Eye (tissue), 1 donor: ENCODE data around the gene CEP55.

Experiments
- DNase-seq: peaks from one replicate; pipeline ENCODE4 v3.0.0-alpha.2; 2015

Gene CEP55

DNA sequence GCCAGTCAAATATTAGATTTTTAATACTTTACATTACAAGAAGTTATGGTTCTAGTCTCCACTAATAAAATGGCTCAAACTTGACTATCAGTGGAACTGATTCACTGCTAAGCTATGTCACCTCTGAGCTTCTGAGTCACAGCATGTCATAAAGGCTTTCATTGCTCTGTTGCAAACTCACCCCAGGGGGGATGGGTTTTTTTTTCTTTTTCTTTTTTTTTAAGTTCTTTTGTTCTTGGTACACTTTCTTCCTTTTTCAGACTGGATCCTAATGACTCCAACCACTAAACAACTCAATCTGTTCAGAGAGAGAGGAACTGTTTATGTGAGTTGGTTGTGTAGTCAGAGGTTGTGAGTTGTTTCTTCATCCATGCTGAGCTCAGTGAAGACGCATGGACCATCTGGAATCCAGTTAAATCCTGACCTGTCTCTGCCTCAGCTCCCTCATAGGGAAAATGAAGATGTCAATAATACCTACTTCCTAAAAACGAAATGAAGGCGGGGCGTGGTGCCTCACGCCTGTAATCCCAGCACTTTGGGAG, 25.2 kb upstream of the CEP55 start:
- no peak for DNase-seq

- no peak for DNase-seq
Observed at GRCh38 chr10:93473161-93473560, 23.3 kb upstream of the CEP55 start.

GRCh38 chr10:93473804-93474472, 22.5 kb upstream of the CEP55 start:
- no peak for DNase-seq

- DNase-seq = no peak
Observed at GRCh38 chr10:93475227-93475626, 21.2 kb upstream of the CEP55 start.

DNA sequence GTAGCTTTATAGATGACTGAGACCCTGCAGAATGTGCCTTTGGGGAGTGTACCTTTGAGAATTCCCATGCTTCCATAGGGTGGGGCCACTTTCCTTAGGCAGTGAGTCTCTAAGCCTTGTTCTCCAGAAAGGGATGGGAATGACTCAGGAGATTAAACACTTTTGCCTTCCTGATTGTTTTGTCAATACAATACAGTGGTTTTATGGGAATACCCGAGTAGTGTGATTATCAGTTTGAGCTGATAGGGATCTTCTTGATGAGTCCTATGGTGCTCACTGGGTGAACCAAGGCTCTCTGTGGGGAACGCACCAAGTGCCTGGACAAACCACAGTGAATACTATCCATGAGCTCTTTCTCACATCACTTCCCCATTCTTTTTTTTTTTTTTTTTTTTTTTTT, 20.5 kb upstream of the CEP55 start:
- DNase-seq = no peak

GRCh38 chr10:93476756-93477155, 19.7 kb upstream of the CEP55 start:
- DNase-seq = no peak

- DNase-seq = no peak
Observed at GRCh38 chr10:93478873-93479272, 17.5 kb upstream of the CEP55 start.

- no peak for DNase-seq
Observed at GRCh38 chr10:93481637-93482144, 14.7 kb upstream of the CEP55 start.

GRCh38 chr10:93482145-93482834, 14.1 kb upstream of the CEP55 start, which contains the start of gene MYOF:
Gene MYOF (minus strand): TSS chr10:93482334. CDS start chr10:93482194, 140 bp downstream.
- peak; percentile 91 for DNase-seq

DNA sequence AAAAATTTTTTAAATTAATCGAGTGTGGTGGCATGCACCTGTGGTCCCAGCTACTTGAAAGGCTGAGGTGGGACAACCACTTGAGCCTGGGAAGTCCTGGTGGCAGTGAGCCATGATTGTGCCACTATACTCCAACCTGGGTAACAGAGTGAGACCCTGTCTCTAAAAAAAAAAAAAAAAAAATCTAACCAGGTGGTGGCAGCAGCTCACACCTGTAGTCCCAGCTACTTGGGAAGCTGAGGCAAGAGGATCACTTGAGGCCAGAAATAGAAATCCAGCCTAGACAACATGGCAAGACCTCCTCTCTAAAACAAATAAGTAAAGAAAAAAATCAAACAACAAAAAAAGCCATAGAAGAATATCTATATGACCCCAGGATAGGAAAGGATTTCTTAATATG, 10.7 kb upstream of the CEP55 start:
- DNase-seq = no peak

DNA sequence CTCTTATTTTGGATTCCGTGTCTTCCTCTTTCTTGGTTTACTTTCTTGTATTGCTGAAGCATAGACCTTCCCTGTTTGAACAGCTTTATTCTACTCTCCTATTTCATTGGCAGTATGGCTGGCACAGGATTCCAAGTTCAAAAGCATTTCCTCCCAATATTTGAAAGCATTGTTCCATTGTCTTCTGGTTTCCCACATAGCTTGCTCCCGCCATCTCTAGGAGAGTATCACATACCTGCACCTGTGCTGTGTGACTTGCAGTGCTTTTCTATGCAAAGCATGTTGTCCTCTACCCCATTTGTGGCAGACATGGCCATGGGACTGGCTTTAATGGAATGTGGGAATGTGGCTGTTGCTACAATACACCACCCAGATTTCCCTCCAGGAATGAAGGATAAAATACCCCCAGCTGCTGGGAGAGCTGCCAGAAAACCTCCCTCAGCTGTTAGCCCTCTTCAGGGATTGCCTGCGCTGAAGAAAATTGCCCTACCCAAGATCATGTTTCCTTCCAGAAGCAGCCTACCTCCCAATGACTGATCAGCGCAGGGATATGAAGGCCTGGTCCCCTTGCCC, 7.4 kb upstream of the CEP55 start:
- DNase-seq = no peak

GRCh38 chr10:93491602-93492121, 4.8 kb upstream of the CEP55 start:
- no peak for DNase-seq

GRCh38 chr10:93493162-93493561, 3.2 kb upstream of the CEP55 start:
- no peak for DNase-seq

GRCh38 chr10:93494494-93494893, 1.9 kb upstream of the CEP55 start:
- no peak for DNase-seq

GRCh38 chr10:93495654-93496321, 624 bp upstream of the CEP55 start:
- peak; percentile 72 for DNase-seq

GRCh38 chr10:93498166-93498565, 1.8 kb downstream of the CEP55 start:
- DNase-seq = no peak

DNA sequence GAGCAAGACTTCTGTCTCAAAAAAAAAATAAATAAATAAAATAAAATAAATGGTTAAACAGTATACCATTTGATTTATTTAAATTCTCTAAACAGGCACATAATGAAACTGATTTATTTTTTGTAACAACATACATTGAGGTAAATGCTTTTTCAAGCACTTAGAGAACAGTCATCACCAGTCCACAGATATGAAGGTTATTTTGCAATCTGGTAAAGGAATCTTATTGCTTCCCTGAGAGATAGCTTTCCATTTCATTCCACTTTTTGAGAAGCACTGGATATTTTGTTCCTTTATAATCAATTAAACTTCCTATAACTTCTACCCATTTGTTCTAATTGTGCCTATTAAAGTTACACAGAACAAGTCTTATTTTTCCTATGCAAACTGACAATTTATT, 5.2 kb downstream of the CEP55 start:
- DNase-seq = no peak

DNA sequence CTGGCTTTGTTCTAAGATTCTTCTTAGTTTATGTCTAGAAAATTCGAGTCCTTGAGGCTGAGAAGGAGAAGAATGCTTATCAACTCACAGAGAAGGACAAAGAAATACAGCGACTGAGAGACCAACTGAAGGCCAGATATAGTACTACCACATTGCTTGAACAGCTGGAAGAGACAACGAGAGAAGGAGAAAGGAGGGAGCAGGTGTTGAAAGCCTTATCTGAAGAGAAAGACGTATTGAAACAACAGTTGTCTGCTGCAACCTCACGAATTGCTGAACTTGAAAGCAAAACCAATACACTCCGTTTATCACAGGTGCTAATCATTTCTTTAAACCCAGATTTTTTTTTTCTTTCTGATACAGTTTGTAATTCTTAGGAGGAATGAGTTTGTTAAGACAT, 6.7 kb downstream of the CEP55 start:
- DNase-seq = no peak

- no peak for DNase-seq
Observed at GRCh38 chr10:93505075-93505474, 8.7 kb downstream of the CEP55 start.

DNA sequence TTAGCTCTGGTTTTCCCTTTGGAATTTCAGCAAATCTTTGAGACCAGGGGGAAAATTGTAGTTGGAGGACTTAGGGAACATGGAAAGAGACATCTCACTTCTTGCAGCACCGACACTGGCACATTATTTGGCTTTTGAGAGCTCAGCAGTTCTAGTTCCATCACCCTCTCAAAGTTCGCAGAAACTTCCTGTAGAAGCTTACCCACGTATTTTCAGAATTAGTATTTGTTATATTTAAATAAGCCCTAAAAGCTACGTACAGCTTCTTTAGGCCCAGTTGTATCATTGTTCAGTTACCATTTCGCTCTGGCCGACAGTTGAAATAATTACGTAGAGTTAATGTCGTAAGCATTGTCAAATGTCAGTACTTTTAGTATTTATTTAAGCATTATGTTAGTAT, 13.4 kb downstream of the CEP55 start:
- no peak for DNase-seq

- no peak for DNase-seq
Observed at GRCh38 chr10:93512565-93512964, 16.2 kb downstream of the CEP55 start.

GRCh38 chr10:93513091-93513490, 16.7 kb downstream of the CEP55 start:
- DNase-seq = no peak

DNA sequence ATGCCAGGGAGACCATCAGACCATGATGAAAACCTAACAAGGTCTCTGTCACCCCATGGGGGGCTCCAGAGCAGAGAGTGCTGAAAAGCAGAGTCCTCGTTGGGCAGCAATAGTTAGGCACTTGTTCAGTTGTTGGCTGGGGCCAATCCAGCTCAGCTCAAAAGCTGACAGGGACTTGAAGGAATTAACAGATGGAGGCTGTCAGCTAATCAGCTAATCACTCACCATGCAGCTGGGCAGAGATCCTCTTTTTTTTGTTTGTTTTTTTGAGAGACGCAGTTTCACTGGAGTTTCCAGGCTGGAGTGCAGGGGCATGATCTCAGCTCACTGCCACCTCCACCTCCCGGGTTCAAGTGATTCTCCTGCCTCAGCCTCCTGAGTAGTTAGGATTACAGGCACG, 18.1 kb downstream of the CEP55 start:
- no peak for DNase-seq
